Mononuclear cell (primary cell): ENCODE measurements around the gene CPE. TPM values are rescaled to one million over a fixed set of nuclear protein-coding genes. Genes with fewer than 3 reads are reported as not detected.

Experiments
- H3K27me3 ChIP-seq: 2 replicates; pipeline ENCODE4 v1.6.0; 2011; ENCODE audit warnings: low read length, control low read depth; ENCODE audit not compliant: insufficient read depth
- H3K4me1 ChIP-seq: 2 replicates; pipeline ENCODE4 v1.5.1; 2011; ENCODE audit warnings: mild to moderate bottlenecking, low read length, control low read depth; ENCODE audit not compliant: insufficient read depth
- H3K4me3 ChIP-seq: 2 replicates; pipeline ENCODE4 v1.5.1; 2011; ENCODE audit warnings: mild to moderate bottlenecking, low read length, moderate library complexity
- H3K9me3 ChIP-seq: 2 replicates; pipeline ENCODE4 v1.5.1; 2011; ENCODE audit warnings: low read depth, mild to moderate bottlenecking, control low read depth, low read length
- total RNA-seq: library from RNA; depleted of rRNA; stranded (reverse); fragments of >200 nt; gene quantifications from one replicate; pipeline ENCODE4 v1.2.3, GENCODE V29; 2012

Gene CPE
- total RNA-seq, 1 donor, result 0.10 TPM

DNA sequence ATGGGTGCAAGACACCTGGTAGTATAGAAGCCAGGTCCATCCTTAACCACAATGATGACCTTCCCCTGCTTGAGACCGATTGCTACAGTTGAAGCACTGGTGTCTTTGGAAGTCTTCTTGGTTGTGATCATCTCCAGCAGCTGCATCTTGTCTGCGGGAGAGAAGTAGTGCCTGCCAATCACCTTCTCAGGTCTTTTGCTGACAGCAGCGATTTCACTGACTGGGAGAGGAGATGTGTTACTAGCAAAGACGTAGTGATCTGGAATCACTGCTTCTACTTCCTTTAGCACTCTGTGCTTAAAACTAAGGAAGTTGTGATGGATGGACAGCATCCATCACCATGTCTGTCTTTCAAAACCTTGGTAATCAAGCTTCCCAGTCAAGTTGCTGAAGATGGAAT lies 25.9 kb downstream of the CPE start:
- Histone ChIP-seq H3K4me3 (no peak overlapping the region), H3K9me3 (no peaks in the 10 kb centered on the region), H3K27me3 (no peaks in the 10 kb centered on the region), H3K4me1 (no peaks in the 10 kb centered on the region)

DNA sequence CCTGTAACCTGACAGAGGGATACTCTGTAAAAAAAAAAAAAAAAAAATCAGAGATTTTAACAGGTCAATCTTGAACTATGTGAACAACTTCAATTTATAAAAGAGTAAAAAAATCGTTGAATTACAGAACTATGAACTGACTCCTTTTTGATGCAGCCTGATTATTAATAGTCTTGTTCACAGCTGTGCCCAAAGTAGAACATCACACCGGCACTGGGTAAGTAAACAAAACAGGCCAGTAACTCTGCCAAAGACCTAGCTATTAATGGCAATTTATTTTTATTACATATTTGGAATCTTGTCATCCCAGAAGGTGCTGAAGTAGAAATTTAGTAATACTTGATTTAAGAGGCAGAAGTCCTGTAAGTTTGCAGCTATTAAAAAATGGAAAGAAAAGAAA lies 31.4 kb downstream of the CPE start:
- H3K9me3 ChIP-seq, result no peaks in the 10 kb centered on the region

DNA sequence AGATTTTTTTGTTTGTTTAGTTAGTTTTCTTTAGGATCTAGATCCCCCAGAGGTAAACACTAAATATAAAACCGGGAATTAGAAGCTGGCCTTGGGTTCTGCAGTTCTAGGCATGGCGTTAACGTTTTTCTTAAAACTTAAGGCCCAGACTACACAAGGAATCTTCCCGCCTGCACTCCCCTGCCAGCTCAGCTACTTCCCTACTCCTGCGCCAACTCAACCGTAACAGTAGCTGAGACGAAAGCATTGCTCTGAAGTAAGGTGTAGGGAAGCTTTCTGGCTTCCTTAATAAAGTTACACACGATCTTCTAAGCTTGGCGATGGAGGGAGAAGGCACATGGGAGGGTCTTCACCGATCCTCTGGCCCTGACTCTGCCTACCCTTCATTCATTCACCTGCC lies 37.1 kb downstream of the CPE start:
- H3K4me1 ChIP-seq, result no peaks in the 10 kb centered on the region
- no peak overlapping the region for H3K4me3 ChIP-seq
- H3K9me3 ChIP-seq, result no peaks in the 10 kb centered on the region
- H3K27me3 ChIP-seq, result peaks cover 3% of the 10 kb centered on the region

More for the DNA sequence above, 31.4 kb downstream of the CPE start:
- no peaks in the 10 kb centered on the region for H3K4me1 ChIP-seq
- H3K27me3 ChIP-seq, result peaks cover 3% of the 10 kb centered on the region
- H3K4me3 ChIP-seq, result no peak overlapping the region

DNA sequence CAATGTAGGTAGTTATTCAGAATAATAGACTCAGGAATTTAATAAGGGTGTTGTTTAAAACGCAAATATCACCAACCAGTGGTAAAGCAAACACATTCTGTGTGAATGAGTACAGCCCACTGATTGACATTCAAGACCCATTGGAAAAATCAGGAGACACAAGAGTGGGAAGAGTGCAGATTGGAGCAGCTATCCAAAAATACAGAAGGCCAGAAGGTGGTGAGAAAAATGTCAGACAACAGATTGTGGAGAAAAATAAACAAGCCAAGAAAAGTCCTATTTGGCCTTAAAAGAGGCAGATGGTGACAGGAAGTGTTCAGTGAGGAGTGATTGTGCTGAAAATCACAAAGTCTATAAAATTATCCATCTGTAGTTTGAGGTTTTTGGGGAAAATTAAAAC lies 39.3 kb downstream of the CPE start:
- H3K4me1 ChIP-seq, result no peaks in the 10 kb centered on the region
- H3K9me3 ChIP-seq, result no peaks in the 10 kb centered on the region
- no peak overlapping the region for H3K4me3 ChIP-seq
- H3K27me3 ChIP-seq, result peaks cover 3% of the 10 kb centered on the region

DNA sequence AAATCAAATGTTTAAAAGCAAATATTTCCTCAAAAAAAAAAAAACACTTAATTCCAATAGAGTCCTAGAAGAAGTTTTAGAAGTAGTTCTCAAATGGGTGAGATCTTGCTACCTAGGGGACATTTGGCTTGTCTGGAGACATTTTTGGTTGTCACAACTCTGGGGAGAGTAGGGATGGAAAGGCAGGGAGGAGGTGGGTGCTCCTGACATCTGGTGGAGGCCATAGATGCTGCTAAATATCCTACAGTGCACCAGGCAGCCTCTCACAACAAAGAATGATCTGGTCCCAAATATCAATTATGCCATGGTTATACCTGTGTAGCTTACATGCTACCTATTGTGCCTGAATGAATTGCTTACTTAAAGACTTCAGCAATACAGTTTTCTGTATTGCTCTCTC lies 46.8 kb downstream of the CPE start:
- no peaks in the 10 kb centered on the region for H3K9me3 ChIP-seq
- H3K4me3 ChIP-seq, result no peak overlapping the region
- no peaks in the 10 kb centered on the region for H3K4me1 ChIP-seq
- H3K27me3 ChIP-seq, result peaks cover 5% of the 10 kb centered on the region

DNA sequence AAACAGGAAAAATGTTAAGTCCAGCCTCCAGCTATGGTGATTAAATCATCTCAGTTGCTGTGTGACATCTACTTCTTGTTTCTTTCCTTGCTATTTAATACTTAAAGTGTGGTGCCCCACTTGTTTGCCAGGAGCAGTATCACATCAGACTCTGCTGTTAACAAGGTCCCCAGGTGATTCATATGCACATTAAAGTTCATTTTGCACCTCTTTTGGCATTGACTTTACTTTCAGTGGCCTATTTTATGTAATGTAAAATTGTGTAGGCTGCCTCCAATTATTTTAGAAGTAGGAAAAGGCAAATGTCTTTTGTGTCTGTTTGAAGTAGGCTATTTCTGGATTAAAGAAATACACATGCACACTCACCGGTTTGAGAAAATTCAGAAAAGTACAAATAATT lies 47.5 kb downstream of the CPE start:
- no peak overlapping the region for H3K4me3 ChIP-seq
- peaks cover 3% of the 10 kb centered on the region for H3K27me3 ChIP-seq
- H3K4me1 ChIP-seq, result no peaks in the 10 kb centered on the region
- no peaks in the 10 kb centered on the region for H3K9me3 ChIP-seq

DNA sequence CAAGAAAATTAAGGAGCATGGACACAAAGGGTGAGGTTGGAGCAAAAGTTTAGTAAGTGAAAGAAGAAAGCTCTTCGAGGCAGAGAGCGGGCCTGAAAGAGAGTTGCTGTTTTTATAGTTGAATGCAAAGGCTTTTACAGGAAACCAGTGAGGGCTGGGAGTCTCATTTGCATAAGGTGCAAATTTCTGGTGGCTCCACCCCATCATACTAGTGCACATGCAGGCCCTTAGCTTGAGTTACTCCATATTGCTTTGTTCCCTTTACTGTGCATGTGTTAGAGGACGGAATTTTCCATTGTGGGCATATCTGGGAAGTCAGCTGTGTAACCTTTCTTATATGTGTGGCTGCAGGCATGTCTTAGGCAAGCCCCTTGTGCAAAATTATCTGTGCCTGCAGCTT lies 48.0 kb downstream of the CPE start:
- Histone ChIP-seq H3K4me1 (no peaks in the 10 kb centered on the region), H3K27me3 (peaks cover 3% of the 10 kb centered on the region)

DNA sequence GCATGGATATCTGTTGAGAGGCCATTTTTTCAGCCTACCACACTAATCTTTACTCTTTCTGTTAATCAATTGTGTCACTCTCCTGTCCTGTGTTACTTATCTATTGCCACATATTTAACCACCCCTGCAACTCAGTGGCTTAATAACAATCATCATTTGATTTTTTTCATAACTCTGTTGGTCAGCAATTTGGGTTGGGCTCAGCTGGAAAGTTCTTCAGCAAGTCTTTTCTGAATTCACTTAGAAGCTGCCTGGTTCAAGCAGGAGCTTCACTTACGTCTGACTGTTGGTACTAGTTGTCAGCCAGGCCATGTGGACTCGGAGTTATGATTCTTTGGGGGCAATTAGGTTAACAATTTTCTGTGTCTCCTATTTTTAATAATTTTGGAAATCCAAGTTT lies 50.1 kb downstream of the CPE start:
- Histone ChIP-seq H3K9me3 (no peaks in the 10 kb centered on the region), H3K4me3 (no peak overlapping the region), H3K27me3 (peaks cover 3% of the 10 kb centered on the region), H3K4me1 (no peaks in the 10 kb centered on the region)

More for the DNA sequence above, 48.0 kb downstream of the CPE start:
- Histone ChIP-seq H3K9me3 (no peaks in the 10 kb centered on the region), H3K4me3 (no peak overlapping the region)

DNA sequence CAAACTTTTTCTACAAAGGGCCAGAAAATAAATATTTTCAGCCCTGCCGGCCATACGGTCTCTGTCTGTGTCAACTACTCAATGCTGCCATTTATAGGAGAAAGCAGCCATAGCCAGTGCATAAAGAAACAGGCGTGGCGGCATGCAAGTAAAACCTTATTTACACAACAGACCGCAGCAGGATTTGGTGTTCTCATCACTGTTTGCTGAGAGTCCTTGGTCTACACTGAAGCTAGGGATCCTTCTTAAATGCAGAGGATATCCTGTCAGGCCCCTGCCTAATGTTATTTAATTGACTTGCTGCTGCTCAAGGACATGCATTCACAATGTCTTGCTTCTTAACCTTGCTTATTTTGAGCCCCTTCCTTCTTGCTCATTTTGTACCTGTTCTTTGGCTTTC lies 54.7 kb downstream of the CPE start:
- Histone ChIP-seq H3K27me3 (peaks cover 10% of the 10 kb centered on the region), H3K9me3 (no peaks in the 10 kb centered on the region), H3K4me1 (no peaks in the 10 kb centered on the region), H3K4me3 (no peak overlapping the region)

DNA sequence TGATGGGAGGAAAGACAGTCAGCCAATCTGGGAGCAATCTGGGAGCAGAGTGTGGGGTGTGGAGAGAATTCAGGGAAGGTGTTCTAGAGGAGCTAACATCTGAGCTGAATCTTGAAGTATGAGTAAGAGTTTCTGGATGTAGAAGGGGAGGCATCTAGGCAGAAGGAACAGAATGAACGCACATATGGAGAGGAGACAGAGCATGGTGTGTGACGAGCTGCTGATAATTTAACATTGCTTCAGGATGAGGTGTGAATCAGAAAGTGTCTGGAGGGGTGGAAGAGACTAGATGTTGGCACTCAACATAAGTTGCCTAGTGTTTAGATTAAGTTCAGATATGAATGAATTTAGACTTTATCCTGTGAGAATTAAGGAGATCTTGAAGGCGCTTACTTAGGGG lies 58.9 kb downstream of the CPE start:
- no peaks in the 10 kb centered on the region for H3K9me3 ChIP-seq
- H3K4me1 ChIP-seq, result no peaks in the 10 kb centered on the region
- no peak overlapping the region for H3K4me3 ChIP-seq
- H3K27me3 ChIP-seq, result peaks cover 10% of the 10 kb centered on the region

DNA sequence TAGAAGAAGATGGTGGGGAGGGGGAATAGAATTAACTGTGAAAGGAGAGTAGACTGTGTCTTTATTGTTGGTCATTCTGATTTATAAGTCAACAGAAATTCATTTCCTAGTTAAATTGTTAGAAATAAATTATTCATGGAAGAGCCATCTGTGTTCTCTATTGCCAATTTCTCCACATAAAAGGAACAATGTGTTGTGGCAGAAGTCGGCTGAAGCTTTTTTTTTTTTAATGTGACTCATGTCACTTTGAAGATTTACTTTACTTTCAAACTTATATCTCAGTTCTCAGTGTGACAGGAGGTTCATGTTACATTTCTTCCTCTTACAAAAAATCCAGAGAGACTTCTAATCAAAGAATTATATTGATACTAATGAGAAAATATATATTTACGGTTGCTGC lies 60.5 kb downstream of the CPE start:
- no peaks in the 10 kb centered on the region for H3K4me1 ChIP-seq
- H3K9me3 ChIP-seq, result no peaks in the 10 kb centered on the region
- H3K4me3 ChIP-seq, result no peak overlapping the region
- peaks cover 10% of the 10 kb centered on the region for H3K27me3 ChIP-seq

DNA sequence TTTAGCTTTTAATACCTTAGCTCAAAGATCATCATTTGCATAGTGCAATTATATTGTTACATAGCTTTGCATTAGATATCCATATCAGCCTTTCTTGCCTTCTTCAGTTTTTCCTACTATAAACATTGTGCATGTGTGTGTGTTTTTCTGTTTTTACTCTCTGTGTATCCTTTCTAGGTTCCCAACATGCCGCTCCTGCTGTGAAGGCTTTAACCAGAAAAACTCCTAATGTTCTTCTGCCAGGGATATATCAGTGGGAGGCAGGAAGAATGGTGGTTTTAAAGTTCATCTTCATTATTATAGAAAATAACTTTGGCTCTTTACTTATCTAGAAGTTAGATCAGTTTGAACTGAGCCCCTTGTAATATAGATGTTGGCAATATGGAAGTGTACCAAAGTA lies 61.2 kb downstream of the CPE start:
- Histone ChIP-seq H3K4me1 (no peaks in the 10 kb centered on the region), H3K27me3 (peaks cover 10% of the 10 kb centered on the region), H3K9me3 (no peaks in the 10 kb centered on the region), H3K4me3 (no peak overlapping the region)

DNA sequence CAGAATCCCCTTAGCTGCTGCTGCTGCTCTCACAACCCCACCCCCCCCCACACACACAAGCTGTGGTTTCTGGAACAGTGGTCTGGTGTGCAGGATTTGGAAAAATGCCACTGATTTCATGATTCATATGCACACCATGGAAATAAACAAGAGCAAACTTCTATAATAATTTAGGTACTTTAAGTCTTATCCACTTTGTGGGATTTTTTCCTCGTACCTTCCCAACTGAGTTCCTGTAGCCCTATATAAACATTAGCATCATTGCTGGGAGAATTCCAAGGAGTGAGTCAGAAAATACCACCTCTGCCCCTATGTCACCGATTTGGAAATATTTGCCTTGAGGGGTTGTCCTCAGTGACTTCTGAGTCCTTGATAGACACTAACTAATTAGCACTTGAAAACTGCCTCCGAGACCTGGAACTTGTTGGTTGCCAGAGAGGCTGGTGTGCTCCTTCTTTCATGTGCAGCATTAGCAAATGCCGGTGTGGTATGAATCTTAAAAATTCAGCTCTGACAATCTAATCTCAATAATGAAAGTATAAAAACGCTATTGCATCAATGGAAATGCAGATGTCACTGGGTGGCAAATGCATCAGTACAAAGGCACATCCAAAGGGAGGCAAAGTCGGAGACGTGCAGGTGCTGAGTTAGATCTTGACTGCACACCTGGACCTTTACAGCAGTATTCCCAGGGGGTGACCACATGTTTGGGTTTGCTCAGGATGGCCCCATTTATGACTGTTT lies 61.8 kb downstream of the CPE start:
- H3K9me3 ChIP-seq, result no peaks in the 10 kb centered on the region
- H3K4me3 ChIP-seq, result no peak overlapping the region
- no peaks in the 10 kb centered on the region for H3K4me1 ChIP-seq
- peaks cover 10% of the 10 kb centered on the region for H3K27me3 ChIP-seq

DNA sequence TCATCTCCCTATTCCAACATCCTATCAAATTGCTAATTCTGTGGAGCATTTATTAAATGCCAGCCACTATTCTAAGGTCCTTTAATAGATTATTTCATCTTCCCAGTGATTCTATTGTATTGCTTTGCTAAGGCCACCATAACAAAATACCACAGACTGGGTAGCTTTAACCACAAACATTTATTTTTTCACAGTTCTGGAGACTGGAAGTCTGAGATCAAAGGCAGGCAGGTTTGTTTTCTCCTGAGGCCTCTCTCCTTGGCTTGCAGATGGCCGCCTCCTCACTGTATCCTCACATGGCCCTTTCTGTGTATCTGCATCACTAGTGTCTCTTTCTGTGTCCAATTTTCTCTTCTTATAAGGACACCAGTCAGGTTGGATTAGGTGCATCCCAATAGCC lies 64.5 kb downstream of the CPE start:
- H3K27me3 ChIP-seq, result peaks cover 5% of the 10 kb centered on the region
- no peak overlapping the region for H3K4me3 ChIP-seq
- H3K4me1 ChIP-seq, result no peaks in the 10 kb centered on the region
- H3K9me3 ChIP-seq, result no peaks in the 10 kb centered on the region

DNA sequence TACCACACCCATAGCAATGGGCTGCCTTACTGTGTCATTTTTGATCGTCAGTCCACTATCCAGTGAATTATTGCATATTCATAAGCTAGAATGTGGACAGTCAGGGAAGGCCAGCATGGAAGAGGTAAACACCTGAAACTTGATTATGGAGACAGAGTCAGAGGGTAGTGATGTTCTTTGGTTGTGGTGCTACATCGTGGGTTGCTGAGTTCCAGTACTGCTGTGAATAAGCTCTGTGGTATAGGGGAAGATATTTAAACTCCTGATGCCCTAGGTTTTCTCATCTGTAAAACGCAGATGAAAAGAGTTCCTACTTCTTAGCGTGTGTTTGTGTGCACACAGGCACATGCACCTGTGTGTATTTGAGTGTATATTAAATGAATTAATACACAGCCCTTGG lies 69.9 kb downstream of the CPE start:
- Histone ChIP-seq H3K27me3 (no peaks in the 10 kb centered on the region), H3K4me1 (no peaks in the 10 kb centered on the region), H3K9me3 (no peaks in the 10 kb centered on the region), H3K4me3 (no peak overlapping the region)

DNA sequence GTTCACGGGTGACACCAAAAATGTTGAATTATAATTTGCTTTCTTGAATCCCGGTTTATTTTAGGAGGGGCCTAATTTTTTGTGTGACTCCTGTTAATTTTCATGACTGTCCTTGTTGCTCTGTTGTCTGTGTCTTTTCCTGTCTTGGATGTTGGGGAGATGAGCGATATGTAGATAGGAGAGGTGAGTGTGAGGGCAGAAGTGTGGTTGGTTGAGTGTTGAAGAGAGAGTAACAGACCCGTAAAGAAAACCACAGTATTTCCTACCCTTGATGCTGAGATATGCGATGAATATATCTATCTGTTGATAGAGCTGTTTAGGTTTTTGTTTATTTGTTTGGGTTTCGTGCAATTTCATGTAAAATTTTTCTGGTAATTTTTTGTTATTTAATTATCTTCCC lies 70.5 kb downstream of the CPE start:
- no peaks in the 10 kb centered on the region for H3K27me3 ChIP-seq
- H3K4me3 ChIP-seq, result no peak overlapping the region

More for the DNA sequence above, 70.5 kb downstream of the CPE start:
- Histone ChIP-seq H3K9me3 (no peaks in the 10 kb centered on the region), H3K4me1 (no peaks in the 10 kb centered on the region)
